DMS 273 (cell line): ENCODE data around the gene ERI2.
A peak's percentile ranks its signal among the peaks of the same experiment; 100 is the strongest.

Experiments
- DNase-seq: peaks from one replicate; lab custom pipeline; 2025; ENCODE audit not compliant: unreplicated experiment; lab: John Stamatoyannopoulos, UW

ERI2 gene

GRCh38 chr16:20806168-20807050 lies at the start of gene ERI2, which contains the start of gene REXO5:
Gene ERI2, minus strand, starts transcription at chr16:20806472. Its CDS starts 42 bp downstream, at chr16:20806430.
Gene REXO5, plus strand, starts transcription at chr16:20806527. Its CDS starts 427 bp downstream, at chr16:20806954.
- DNase-seq: peak; percentile 98

GRCh38 chr16:20854963-20855362 lies 48.7 kb upstream of the ERI2 start:
- DNase-seq: no peak

- DNase-seq: no peak
These were observed 47.8 kb upstream of the ERI2 start for GRCh38 chr16:20853981-20854620.

GRCh38 chr16:20853143-20853542 lies 46.9 kb upstream of the ERI2 start:
- DNase-seq: no peak

- no peak for DNase-seq
These were observed 45.3 kb upstream of the ERI2 start for GRCh38 chr16:20851601-20852000.

- DNase-seq: no peak
These were observed 44.7 kb upstream of the ERI2 start for GRCh38 chr16:20850981-20851380.

- peak; percentile 80 for DNase-seq
These were observed 43.5 kb upstream of the ERI2 start for GRCh38 chr16:20849589-20850390.

GRCh38 chr16:20847550-20847949 lies 41.3 kb upstream of the ERI2 start:
- DNase-seq: no peak

GRCh38 chr16:20846551-20846950 lies 40.3 kb upstream of the ERI2 start:
- no peak for DNase-seq

GRCh38 chr16:20846030-20846429 lies 39.8 kb upstream of the ERI2 start:
- DNase-seq: no peak

GRCh38 chr16:20844588-20844987 lies 38.3 kb upstream of the ERI2 start:
- DNase-seq: no peak

- no peak for DNase-seq
These were observed 37.8 kb upstream of the ERI2 start for GRCh38 chr16:20844054-20844453.

- DNase-seq: no peak
These were observed 33.2 kb upstream of the ERI2 start for GRCh38 chr16:20839504-20839903.

- DNase-seq: no peak
These were observed 32.0 kb upstream of the ERI2 start for GRCh38 chr16:20838240-20838639.

- DNase-seq: no peak
These were observed 26.8 kb upstream of the ERI2 start for GRCh38 chr16:20833086-20833485.

GRCh38 chr16:20830372-20830771 lies 24.1 kb upstream of the ERI2 start:
- DNase-seq: no peak

- no peak for DNase-seq
These were observed 23.3 kb upstream of the ERI2 start for GRCh38 chr16:20829536-20829935.

- no peak for DNase-seq
These were observed 19.8 kb upstream of the ERI2 start for GRCh38 chr16:20826039-20826566.

GRCh38 chr16:20822521-20823325 lies 16.5 kb upstream of the ERI2 start:
- DNase-seq: no peak

GRCh38 chr16:20821682-20822081 lies 15.4 kb upstream of the ERI2 start:
- DNase-seq: no peak
